ENCODE results near the gene IMPG2.

Gene IMPG2

GRCh38 chr3:101273608-101274007 is 46.8 kb downstream of the IMPG2 start:
- no peak for DNase-seq (ENCODE audit: low spot score)

GRCh38 chr3:101273156-101273555 is 47.2 kb downstream of the IMPG2 start:
- DNase-seq (ENCODE audit: low spot score), result no peak

GRCh38 chr3:101271728-101272127 is 48.6 kb downstream of the IMPG2 start:
- no peak for DNase-seq (ENCODE audit: low spot score)

GRCh38 chr3:101270149-101270548 is 50.2 kb downstream of the IMPG2 start:
- DNase-seq (ENCODE audit: low spot score), result no peak

GRCh38 chr3:101268971-101269671 is 51.3 kb downstream of the IMPG2 start:
- no peak for DNase-seq (ENCODE audit: low spot score)

- no peak for DNase-seq (ENCODE audit: low spot score)
Observed at GRCh38 chr3:101268141-101268540, 52.2 kb downstream of the IMPG2 start.

- DNase-seq (ENCODE audit: low spot score), result no peak
Observed at GRCh38 chr3:101266566-101266965, 53.8 kb downstream of the IMPG2 start.

- no peak for DNase-seq (ENCODE audit: low spot score)
Observed at GRCh38 chr3:101266071-101266470, 54.3 kb downstream of the IMPG2 start.

GRCh38 chr3:101262393-101263240 is 57.8 kb downstream of the IMPG2 start:
- DNase-seq (ENCODE audit: low spot score), result no peak

GRCh38 chr3:101261506-101261905 is 58.9 kb downstream of the IMPG2 start:
- DNase-seq (ENCODE audit: low spot score), result no peak

GRCh38 chr3:101259485-101260341 is 60.7 kb downstream of the IMPG2 start:
- DNase-seq (ENCODE audit: low spot score), result no peak

GRCh38 chr3:101256511-101256910 is 63.9 kb downstream of the IMPG2 start:
- no peak for DNase-seq (ENCODE audit: low spot score)

- no peak for DNase-seq (ENCODE audit: low spot score)
Observed at GRCh38 chr3:101255441-101255840, 64.9 kb downstream of the IMPG2 start.

- no peak for DNase-seq (ENCODE audit: low spot score)
Observed at GRCh38 chr3:101253396-101253795, 67.0 kb downstream of the IMPG2 start.

GRCh38 chr3:101252945-101253344 is 67.4 kb downstream of the IMPG2 start:
- no peak for DNase-seq (ENCODE audit: low spot score)

GRCh38 chr3:101252307-101252706 is 68.1 kb downstream of the IMPG2 start:
- no peak for DNase-seq (ENCODE audit: low spot score)

- DNase-seq (ENCODE audit: low spot score), result no peak
Observed at GRCh38 chr3:101251441-101251840, 68.9 kb downstream of the IMPG2 start.

GRCh38 chr3:101249522-101249921 is 70.9 kb downstream of the IMPG2 start:
- DNase-seq (ENCODE audit: low spot score), result no peak

GRCh38 chr3:101248736-101249135 is 71.6 kb downstream of the IMPG2 start:
- no peak for DNase-seq (ENCODE audit: low spot score)

GRCh38 chr3:101244212-101244575 is 76.2 kb downstream of the IMPG2 start:
- no peak for DNase-seq (ENCODE audit: low spot score)

- no peak for DNase-seq (ENCODE audit: low spot score)
Observed at GRCh38 chr3:101243285-101244211, 76.8 kb downstream of the IMPG2 start.
